Activated naive CD8-positive, alpha-beta T cell (primary cell): ENCODE measurements around the gene EPHA6.

Experiments
- H3K27ac Mint-ChIP-seq: one replicate; pipeline ENCODE4 v1.8.0; 2021; ENCODE audit warnings: mixed read lengths
- H3K27me3 Mint-ChIP-seq: one replicate; pipeline ENCODE4 v1.8.0; 2021; ENCODE audit warnings: mixed read lengths
- H3K36me3 Mint-ChIP-seq: one replicate; pipeline ENCODE4 v1.8.0; 2021; ENCODE audit warnings: mixed read lengths
- H3K4me1 Mint-ChIP-seq: one replicate; pipeline ENCODE4 v1.8.0; 2021; ENCODE audit warnings: low read depth, mixed read lengths
- H3K4me3 Mint-ChIP-seq: one replicate; pipeline ENCODE4 v1.8.0; 2021; ENCODE audit warnings: mild to moderate bottlenecking, mixed read lengths
- H3K9me3 Mint-ChIP-seq: one replicate; pipeline ENCODE4 v1.8.0; 2021; ENCODE audit warnings: low read depth, mixed read lengths

The EPHA6 gene

GRCh38 chr3:97763586-97764406, 949.4 kb downstream of the EPHA6 start:
- peaks cover 30% of the 10 kb centered on the region for H3K4me1 Mint-ChIP-seq
- peaks cover 2% of the 10 kb centered on the region for H3K27me3 Mint-ChIP-seq
- H3K4me3 Mint-ChIP-seq: peak overlapping the region; percentile 98
- H3K9me3 Mint-ChIP-seq: no peaks in the 10 kb centered on the region
- no peaks in the 10 kb centered on the region for H3K36me3 Mint-ChIP-seq
- peak overlapping the region; percentile 92 for H3K27ac Mint-ChIP-seq

GRCh38 chr3:97764407-97765238, 950.2 kb downstream of the EPHA6 start, which contains the start of gene ARL6:
Gene ARL6, plus strand, starts transcription at chr3:97764758. Its CDS starts 3,350 bp downstream, at chr3:97768108.
- no peaks in the 10 kb centered on the region for H3K9me3 Mint-ChIP-seq
- H3K27ac Mint-ChIP-seq: peak within 1 kb of the TSS; percentile 92
- peaks cover 30% of the 10 kb centered on the region for H3K4me1 Mint-ChIP-seq
- H3K4me3 Mint-ChIP-seq: peak within 1 kb of the TSS; percentile 98
- H3K27me3 Mint-ChIP-seq: no peaks in the 10 kb centered on the region
- peaks cover 2% of the 10 kb centered on the region for H3K36me3 Mint-ChIP-seq

- H3K27me3 Mint-ChIP-seq: no peaks in the 10 kb centered on the region
- peak overlapping the region; percentile 98 for H3K4me3 Mint-ChIP-seq
- no peak overlapping the region for H3K27ac Mint-ChIP-seq
- H3K36me3 Mint-ChIP-seq: peaks cover 7% of the 10 kb centered on the region
- H3K4me1 Mint-ChIP-seq: peaks cover 30% of the 10 kb centered on the region
- no peaks in the 10 kb centered on the region for H3K9me3 Mint-ChIP-seq
Observed at GRCh38 chr3:97765336-97765735, 950.9 kb downstream of the EPHA6 start.

GRCh38 chr3:97772926-97773325, 958.5 kb downstream of the EPHA6 start:
- no peaks in the 10 kb centered on the region for H3K9me3 Mint-ChIP-seq
- H3K27me3 Mint-ChIP-seq: no peaks in the 10 kb centered on the region
- no peak overlapping the region for H3K4me3 Mint-ChIP-seq
- no peaks in the 10 kb centered on the region for H3K4me1 Mint-ChIP-seq
- peaks cover 40% of the 10 kb centered on the region for H3K36me3 Mint-ChIP-seq
- no peak overlapping the region for H3K27ac Mint-ChIP-seq

- H3K27ac Mint-ChIP-seq: no peak overlapping the region
Observed at GRCh38 chr3:97778152-97778551, 963.8 kb downstream of the EPHA6 start.

GRCh38 chr3:97793420-97794019, 979.1 kb downstream of the EPHA6 start:
- Mint-ChIP-seq H3K27me3 (no peaks in the 10 kb centered on the region), H3K9me3 (no peaks in the 10 kb centered on the region), H3K27ac (no peak overlapping the region), H3K4me3 (no peak overlapping the region), H3K4me1 (no peaks in the 10 kb centered on the region), H3K36me3 (no peaks in the 10 kb centered on the region)

More at GRCh38 chr3:97778152-97778551, 963.8 kb downstream of the EPHA6 start:
- Mint-ChIP-seq H3K27me3 (no peaks in the 10 kb centered on the region), H3K9me3 (no peaks in the 10 kb centered on the region), H3K4me3 (no peak overlapping the region), H3K36me3 (peaks cover 19% of the 10 kb centered on the region), H3K4me1 (no peaks in the 10 kb centered on the region)

GRCh38 chr3:97795951-97796350, 981.6 kb downstream of the EPHA6 start:
- no peak overlapping the region for H3K4me3 Mint-ChIP-seq
- no peaks in the 10 kb centered on the region for H3K9me3 Mint-ChIP-seq
- H3K4me1 Mint-ChIP-seq: no peaks in the 10 kb centered on the region
- peaks cover under 1% of the 10 kb centered on the region for H3K36me3 Mint-ChIP-seq
- no peaks in the 10 kb centered on the region for H3K27me3 Mint-ChIP-seq
- H3K27ac Mint-ChIP-seq: no peak overlapping the region
